ENCODE data around the gene CDSN. TPM values are rescaled to one million over a fixed set of nuclear protein-coding genes. Genes with fewer than 3 reads are reported as not detected.

The CDSN gene
- total RNA-seq, 6 experiments from 2014 or later: not detected

DNA sequence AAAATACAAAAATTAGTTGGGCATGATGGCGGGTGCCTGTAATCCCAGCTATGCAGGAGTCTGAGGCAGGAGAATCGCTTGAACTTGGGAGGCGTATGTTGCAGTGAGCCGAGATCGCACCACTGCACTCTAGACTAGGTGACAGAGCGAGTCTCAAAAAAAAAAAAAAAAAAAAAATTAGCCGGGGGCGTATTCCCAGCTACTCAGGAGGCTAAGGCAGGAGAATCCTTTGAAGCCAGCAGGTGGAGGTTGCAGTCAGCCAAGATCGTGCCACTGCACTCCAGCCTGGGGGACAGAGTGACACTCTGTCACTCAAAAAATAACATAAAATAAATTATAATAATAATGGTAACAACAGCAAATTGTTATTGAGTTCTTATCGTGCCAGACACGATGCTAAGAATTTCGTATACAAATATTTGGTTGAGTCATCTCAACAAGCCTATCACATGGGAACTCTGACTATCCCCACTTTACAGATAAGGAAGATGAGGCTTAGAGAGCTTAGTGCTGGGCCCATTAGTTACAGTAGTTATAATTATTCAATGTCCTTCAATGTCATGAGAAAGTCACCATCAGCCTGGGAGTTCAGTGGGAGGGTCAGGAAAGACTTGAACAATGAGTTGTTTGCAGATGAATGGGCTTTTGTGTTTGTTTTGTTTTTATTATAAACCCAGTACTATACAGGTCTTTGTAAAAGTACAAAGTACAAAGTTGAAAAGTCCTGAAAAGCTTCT is 27.3 kb downstream of the CDSN start:
- TF ChIP-seq, protein P1, sequence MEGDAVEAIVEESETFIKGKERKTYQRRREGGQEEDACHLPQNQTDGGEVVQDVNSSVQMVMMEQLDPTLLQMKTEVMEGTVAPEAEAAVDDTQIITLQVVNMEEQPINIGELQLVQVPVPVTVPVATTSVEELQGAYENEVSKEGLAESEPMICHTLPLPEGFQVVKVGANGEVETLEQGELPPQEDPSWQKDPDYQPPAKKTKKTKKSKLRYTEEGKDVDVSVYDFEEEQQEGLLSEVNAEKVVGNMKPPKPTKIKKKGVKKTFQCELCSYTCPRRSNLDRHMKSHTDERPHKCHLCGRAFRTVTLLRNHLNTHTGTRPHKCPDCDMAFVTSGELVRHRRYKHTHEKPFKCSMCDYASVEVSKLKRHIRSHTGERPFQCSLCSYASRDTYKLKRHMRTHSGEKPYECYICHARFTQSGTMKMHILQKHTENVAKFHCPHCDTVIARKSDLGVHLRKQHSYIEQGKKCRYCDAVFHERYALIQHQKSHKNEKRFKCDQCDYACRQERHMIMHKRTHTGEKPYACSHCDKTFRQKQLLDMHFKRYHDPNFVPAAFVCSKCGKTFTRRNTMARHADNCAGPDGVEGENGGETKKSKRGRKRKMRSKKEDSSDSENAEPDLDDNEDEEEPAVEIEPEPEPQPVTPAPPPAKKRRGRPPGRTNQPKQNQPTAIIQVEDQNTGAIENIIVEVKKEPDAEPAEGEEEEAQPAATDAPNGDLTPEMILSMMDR (IDR thresholded peaks at IDR 0.05): no peak
- Mint-ChIP-seq H3K4me1 (ENCODE audit: low read depth) (peaks cover 15% of the 10 kb centered on the region), H3K4me3 (no peak overlapping the region), H3K36me3 (ENCODE audit: low read depth) (no peaks in the 10 kb centered on the region), H3K9me3 (no peaks in the 10 kb centered on the region), H3K27ac (no peak overlapping the region), H3K27me3 (ENCODE audit: insufficient read depth) (peaks cover 2% of the 10 kb centered on the region)
- DNase-seq: no peak

GRCh38 chr6:31092238-31092637 is 28.0 kb downstream of the CDSN start:
- no peak for DNase-seq
- TF ChIP-seq, protein P1 (IDR thresholded peaks at IDR 0.05): no peak

GRCh38 chr6:31091680-31092079 is 28.6 kb downstream of the CDSN start:
- Mint-ChIP-seq H3K36me3 (ENCODE audit: low read depth) (no peaks in the 10 kb centered on the region), H3K4me3 (no peak overlapping the region), H3K27ac (no peak overlapping the region), H3K27me3 (ENCODE audit: insufficient read depth) (peaks cover 2% of the 10 kb centered on the region), H3K4me1 (ENCODE audit: low read depth) (peaks cover 28% of the 10 kb centered on the region), H3K9me3 (no peaks in the 10 kb centered on the region)
- TF ChIP-seq, protein P1 (IDR thresholded peaks at IDR 0.05): no peak
- DNase-seq: no peak

More at GRCh38 chr6:31092238-31092637, 28.0 kb downstream of the CDSN start:
- Mint-ChIP-seq H3K4me1 (ENCODE audit: low read depth) (peaks cover 22% of the 10 kb centered on the region), H3K27me3 (ENCODE audit: insufficient read depth) (peaks cover 2% of the 10 kb centered on the region), H3K4me3 (no peak overlapping the region), H3K9me3 (no peaks in the 10 kb centered on the region), H3K27ac (no peak overlapping the region), H3K36me3 (ENCODE audit: low read depth) (no peaks in the 10 kb centered on the region)

- Mint-ChIP-seq H3K27ac (no peak overlapping the region), H3K9me3 (no peaks in the 10 kb centered on the region), H3K4me1 (ENCODE audit: low read depth) (peaks cover 35% of the 10 kb centered on the region), H3K36me3 (ENCODE audit: low read depth) (no peaks in the 10 kb centered on the region), H3K27me3 (ENCODE audit: insufficient read depth) (peaks cover 2% of the 10 kb centered on the region), H3K4me3 (no peak overlapping the region)
- DNase-seq: no peak
- TF ChIP-seq, protein P1 (IDR thresholded peaks at IDR 0.05): no peak
Observed at GRCh38 chr6:31090973-31091364, 29.3 kb downstream of the CDSN start.

DNA sequence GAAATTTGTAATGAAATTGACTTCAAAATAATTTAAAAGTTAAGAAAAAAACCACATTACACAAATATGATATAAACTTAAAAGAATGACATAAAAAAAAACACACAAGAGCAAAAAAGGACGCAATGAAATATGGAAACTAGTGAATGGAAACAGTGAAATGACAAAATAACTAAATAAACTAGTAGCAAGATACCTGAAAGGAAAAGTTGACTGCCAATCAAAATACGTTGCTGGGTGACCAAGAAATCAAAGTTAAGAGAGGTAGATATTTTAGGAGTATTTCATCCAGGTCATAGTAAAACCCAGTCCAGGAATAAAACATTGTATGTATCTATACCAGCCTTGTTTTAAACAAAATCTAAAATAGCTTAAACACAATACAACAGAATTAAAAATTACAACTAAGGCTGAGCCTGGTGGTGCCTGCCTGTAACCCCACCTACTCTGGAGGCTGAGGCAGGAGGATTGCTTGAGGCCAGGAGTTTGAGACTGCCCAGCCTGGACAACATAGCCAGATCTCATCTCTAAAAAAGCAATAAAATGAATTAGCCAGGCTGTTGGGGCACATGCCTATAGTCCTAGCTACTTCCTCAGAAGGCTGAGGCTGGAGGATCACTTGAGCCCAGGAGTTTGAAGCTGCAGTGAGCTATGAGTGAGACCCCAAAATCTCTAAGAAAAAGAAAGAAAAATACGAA is 29.8 kb downstream of the CDSN start:
- Mint-ChIP-seq H3K27ac (no peak overlapping the region), H3K9me3 (no peaks in the 10 kb centered on the region), H3K27me3 (ENCODE audit: insufficient read depth) (peaks cover 2% of the 10 kb centered on the region; the same call in 1 of the 2 replicates), H3K4me1 (ENCODE audit: low read depth) (peaks cover 40% of the 10 kb centered on the region), H3K36me3 (ENCODE audit: low read depth) (no peaks in the 10 kb centered on the region), H3K4me3 (no peak overlapping the region)
- TF ChIP-seq, protein P1 (IDR thresholded peaks at IDR 0.05): no peak
- DNase-seq: no peak
